GM12878 (cell line): ENCODE data around the gene HMOX1.

Experiments used
- CBX3 ChIP-seq: fragments of 200-600 bp; sonication (generic); IDR thresholded peaks from 2 replicates; pipeline ENCODE4 v1.6.1; 2016; ENCODE audit warnings: low read depth, borderline replicate concordance
- POLR2A ChIP-seq: IDR thresholded peaks from 2 replicates; pipeline ENCODE4 v1.6.1; 2011; ENCODE audit warnings: low read depth, mild to moderate bottlenecking, low read length
- TBL1XR1 ChIP-seq: IDR thresholded peaks from 2 replicates; pipeline ENCODE4 v1.6.1; 2012; ENCODE audit warnings: low read depth, low read length, improper control_type of control experiment
- ZNF274 ChIP-seq: IDR thresholded peaks from one replicate; pipeline ENCODE4 v1.8.0; 2011; ENCODE audit not compliant: insufficient read length, insufficient read depth
- TF ChIP-seq, protein P1 (sequence below): IDR thresholded peaks from 2 replicates; pipeline ENCODE4 v1.6.1; 2012; ENCODE audit warnings: mild to moderate bottlenecking, low read depth, low read length
- TF ChIP-seq, protein P2 (sequence below), 3 experiments: IDR thresholded peaks in 2 of 3; conservative IDR thresholded peaks in 1 of 3; 2 replicates each; pipeline ENCODE4 v1.5.1; 2011; ENCODE audit warnings: low read depth in 3 of 3, low read length in 3 of 3, mild to moderate bottlenecking in 3 of 3, control low read depth in 2 of 3, moderate library complexity in 2 of 3, inconsistent platforms in 1 of 3, mixed read lengths in 1 of 3; ENCODE audit not compliant: control insufficient read depth in 2 of 3, insufficient read depth in 1 of 3; ENCODE audit errors: extremely low read depth in 1 of 3

DNA sequence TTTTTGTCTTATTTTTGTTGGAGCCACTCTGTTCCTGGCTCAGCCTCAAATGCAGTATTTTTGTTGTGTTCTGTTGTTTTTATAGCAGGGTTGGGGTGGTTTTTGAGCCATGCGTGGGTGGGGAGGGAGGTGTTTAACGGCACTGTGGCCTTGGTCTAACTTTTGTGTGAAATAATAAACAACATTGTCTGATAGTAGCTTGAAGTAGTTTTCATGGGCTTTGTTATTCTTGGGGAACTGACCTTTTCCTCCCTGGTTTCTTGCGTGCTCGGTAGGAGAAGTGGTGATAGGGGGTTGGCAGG lies 13.1 kb downstream of the HMOX1 start:
- TF ChIP-seq, protein P1, sequence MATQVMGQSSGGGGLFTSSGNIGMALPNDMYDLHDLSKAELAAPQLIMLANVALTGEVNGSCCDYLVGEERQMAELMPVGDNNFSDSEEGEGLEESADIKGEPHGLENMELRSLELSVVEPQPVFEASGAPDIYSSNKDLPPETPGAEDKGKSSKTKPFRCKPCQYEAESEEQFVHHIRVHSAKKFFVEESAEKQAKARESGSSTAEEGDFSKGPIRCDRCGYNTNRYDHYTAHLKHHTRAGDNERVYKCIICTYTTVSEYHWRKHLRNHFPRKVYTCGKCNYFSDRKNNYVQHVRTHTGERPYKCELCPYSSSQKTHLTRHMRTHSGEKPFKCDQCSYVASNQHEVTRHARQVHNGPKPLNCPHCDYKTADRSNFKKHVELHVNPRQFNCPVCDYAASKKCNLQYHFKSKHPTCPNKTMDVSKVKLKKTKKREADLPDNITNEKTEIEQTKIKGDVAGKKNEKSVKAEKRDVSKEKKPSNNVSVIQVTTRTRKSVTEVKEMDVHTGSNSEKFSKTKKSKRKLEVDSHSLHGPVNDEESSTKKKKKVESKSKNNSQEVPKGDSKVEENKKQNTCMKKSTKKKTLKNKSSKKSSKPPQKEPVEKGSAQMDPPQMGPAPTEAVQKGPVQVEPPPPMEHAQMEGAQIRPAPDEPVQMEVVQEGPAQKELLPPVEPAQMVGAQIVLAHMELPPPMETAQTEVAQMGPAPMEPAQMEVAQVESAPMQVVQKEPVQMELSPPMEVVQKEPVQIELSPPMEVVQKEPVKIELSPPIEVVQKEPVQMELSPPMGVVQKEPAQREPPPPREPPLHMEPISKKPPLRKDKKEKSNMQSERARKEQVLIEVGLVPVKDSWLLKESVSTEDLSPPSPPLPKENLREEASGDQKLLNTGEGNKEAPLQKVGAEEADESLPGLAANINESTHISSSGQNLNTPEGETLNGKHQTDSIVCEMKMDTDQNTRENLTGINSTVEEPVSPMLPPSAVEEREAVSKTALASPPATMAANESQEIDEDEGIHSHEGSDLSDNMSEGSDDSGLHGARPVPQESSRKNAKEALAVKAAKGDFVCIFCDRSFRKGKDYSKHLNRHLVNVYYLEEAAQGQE, result no peak
- no peak for TF ChIP-seq POLR2A
- TF ChIP-seq ZNF274, result no peak
- TF ChIP-seq, protein P2, sequence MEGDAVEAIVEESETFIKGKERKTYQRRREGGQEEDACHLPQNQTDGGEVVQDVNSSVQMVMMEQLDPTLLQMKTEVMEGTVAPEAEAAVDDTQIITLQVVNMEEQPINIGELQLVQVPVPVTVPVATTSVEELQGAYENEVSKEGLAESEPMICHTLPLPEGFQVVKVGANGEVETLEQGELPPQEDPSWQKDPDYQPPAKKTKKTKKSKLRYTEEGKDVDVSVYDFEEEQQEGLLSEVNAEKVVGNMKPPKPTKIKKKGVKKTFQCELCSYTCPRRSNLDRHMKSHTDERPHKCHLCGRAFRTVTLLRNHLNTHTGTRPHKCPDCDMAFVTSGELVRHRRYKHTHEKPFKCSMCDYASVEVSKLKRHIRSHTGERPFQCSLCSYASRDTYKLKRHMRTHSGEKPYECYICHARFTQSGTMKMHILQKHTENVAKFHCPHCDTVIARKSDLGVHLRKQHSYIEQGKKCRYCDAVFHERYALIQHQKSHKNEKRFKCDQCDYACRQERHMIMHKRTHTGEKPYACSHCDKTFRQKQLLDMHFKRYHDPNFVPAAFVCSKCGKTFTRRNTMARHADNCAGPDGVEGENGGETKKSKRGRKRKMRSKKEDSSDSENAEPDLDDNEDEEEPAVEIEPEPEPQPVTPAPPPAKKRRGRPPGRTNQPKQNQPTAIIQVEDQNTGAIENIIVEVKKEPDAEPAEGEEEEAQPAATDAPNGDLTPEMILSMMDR (IDR thresholded peaks at IDR 0.05 in 2 of 3, conservative IDR thresholded peaks at IDR 0.05 in 1 of 3; ENCODE audit: control insufficient read depth in 2 of 3, extremely low read depth in 1 of 3, insufficient read depth in 1 of 3, low read depth in 3 of 3, low read length in 3 of 3), result no peak
- no peak for TF ChIP-seq CBX3
- no peak for TF ChIP-seq TBL1XR1
